GM18858 (cell line): Measurements from ENCODE around the gene COMMD9.

Source experiments
- ATAC-seq: cut with Tn5 transposase; IDR thresholded peaks from one replicate; pipeline ENCODE4 v1.9.1; 2021; ENCODE audit not compliant: unreplicated experiment

Gene COMMD9

DNA sequence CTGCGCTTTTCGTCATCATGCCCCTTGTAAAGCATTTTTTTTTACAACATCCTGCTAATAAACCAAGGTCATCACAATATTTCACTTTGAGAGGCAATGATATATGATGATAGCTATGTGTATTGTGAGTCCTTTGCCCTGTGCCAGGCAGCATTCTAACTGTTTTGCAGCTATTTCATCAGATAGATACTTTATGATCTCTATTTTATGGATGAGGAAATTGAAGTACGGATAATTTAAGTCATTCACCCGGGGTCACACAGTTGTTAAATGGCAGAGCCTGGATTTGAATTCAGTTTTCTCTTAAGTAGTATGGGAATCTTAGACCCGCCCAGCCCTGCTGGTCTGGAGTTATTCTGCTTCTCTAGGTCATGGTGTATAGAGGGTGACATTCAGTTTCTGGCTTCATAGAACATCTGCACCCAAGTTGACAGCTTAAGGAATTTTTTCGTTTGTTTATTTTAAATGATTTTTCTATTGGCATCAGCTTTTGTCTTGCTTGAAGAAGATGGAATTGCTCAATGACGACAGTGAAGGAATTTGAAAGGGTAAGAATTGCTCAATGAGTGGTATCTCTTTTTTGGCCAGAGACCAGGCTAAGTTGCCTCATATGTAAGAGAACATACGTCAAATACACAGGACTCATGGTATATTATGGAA lies 7.8 kb upstream of the COMMD9 start:
- no peak for ATAC-seq

DNA sequence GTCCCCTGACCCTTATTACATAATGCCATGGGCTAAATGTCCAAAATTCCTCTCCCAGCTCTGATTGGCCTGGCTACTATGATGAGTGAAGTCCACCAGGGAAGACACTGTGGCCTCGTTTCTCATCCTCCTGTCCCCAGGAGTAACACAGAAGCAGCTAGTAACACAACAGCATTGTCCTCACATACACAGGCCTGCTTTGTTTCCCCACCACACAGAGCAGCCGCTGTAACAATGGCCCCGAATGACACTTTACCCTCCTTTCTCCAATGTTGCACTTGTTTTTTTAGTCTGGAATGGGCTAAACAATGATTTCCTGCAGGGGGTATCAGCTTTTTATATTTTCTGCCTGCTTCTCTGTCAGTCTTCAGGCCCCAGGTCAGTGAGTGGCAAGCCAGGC lies 6.7 kb upstream of the COMMD9 start, which contains the start of gene PRR5L:
Gene PRR5L, plus strand, starts transcription at position 363 of the 400 bp plus-strand sequence. CDS start 104,834 bp downstream, outside the sequence.
- no peak for ATAC-seq

DNA sequence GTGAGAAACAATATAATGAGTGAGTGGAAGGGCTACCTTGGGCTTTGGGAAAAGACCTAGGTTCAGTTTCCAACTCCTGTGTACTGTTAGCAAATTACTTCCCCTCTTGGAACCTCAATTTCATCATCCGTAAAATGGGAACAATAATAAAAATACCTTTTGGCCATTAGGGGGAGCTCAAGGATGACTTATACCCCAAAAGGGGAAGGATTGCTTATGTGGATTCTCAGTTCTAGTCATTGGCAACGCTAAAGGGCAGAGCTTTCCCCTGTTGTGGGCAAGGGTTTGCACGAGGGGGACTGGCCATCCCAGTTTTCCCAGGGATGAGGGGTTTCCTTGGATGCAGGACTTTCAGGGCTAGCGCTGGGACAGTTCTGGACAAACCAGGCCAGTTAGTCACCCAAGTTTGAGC lies 3.1 kb upstream of the COMMD9 start:
- peak; percentile 29 for ATAC-seq

DNA sequence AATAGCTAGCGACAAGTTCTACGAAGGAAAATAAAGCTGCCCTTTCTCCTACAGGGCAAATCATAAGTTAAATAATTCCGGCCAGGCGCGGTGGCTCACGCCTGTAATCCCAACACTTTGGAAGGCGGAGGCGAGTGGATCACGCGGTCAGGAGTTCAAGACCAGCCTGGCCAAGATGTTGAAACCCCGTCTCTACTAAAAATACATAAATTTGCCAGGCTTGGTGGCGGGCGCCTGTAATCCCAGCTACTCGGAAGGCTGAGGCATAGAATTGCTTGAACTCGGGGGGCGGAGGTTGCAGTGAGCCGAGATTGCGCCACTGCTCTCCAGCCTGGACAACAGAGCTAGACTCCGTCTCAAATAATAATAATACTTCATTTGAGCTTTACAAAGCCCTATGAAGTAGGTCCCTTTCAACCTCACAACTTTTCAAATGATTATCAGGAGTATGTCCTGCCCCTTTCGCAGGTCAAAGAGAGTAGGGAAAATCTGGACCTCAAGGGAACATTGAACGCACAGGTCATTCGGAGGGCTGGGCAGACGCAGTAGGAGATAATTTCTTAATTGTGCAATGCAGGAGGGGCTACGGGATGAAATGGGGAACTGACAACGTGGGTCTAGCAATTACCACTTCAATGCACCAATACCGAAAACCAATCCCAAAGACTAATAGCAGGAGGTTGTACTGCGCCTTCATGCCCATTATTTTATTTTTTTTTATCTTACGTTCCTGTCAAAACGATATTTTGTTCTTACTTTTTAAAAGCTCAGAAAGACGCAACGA lies 590 bp downstream of the COMMD9 start:
- no peak for ATAC-seq

DNA sequence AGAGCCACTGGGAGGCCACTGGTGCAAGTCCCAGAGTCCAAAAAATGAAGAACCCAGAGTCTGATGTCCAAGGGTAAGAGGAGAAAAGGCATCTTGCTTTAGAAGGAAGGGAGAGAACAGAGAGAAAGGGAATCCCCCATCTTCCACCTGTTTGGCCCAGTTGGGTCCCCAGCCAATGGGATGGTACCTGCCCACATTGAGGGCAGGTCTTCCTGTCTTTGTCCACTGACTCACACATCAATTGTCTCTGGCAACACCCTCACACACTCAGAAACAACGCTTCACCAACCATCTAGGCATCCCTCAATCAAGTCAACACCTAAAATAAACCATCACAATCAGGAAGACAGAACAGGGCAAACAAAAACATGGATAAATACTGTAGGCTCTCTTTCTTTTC lies 6.3 kb downstream of the COMMD9 start:
- ATAC-seq, result no peak

DNA sequence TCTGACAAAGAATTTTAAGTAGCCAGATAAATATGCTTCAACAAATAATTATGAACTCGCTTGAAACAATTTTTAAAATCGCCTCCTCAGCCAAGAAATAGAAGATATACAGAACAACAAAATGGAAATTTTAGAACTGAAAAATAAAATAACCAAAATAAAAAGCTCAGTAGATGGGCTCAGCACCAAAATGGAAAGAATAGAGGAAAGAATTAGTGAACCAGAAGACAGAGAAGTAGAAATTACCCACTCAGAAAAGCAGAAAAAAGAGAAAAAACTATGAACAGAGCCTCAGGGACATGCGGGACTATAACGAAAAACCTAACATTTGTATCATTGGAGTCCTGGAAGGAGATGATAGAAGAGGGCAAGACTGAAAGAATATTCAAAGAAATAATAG lies 7.4 kb downstream of the COMMD9 start:
- no peak for ATAC-seq

DNA sequence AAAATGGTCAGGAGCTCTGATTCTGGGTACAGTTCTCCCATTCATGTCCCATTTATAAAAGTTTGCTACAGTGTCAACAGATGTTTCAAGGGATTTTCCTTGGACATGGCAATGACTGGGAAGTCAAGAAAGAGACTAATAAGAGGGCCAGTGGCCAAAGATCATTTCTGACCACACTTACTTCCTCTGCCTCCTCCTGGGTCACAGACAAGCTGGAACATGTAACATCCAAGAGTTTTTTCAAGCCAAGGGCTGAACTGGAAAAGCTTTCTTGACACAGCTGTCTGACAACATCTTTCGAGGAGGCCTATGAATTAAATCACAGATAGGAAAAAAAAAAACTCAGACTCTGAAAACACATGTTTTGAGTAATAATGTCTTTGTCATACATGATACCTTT lies 8.7 kb downstream of the COMMD9 start:
- no peak for ATAC-seq

DNA sequence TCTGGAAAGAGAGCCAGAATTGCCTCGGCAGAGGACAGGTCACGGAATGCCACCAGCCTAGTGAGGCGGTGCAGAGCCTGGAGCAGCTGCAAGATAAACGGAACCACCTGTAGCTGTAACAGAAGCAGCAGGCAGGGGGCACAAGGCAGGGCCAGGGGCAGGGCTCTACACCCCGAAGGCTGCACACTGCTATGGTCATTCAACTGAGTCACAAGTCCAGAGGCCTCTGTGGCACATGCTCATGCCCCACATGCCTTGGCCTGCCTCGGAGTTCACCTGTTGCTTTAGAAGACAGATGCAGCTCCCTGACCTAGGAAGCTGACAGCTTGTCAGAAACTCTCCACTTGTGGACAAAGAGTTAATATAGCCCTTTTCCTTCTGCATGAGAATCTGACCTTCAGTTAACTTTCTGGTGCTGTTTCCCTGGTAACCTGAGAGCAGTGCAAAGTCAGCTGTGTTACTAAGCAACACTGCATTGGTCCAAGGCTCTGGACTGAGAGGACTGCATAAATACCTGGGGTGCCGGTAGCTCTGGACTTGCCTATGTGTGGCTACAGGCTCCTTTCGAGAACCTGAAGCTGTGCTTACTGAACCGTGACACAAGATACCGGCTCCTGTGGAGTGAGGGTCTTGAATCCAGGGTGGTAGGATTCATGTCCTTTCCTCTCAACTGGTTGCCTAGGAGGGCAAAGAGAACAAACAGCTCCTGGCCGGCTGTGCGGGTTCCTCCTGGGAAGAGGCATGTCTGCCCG lies 10.5 kb downstream of the COMMD9 start:
- no peak for ATAC-seq

DNA sequence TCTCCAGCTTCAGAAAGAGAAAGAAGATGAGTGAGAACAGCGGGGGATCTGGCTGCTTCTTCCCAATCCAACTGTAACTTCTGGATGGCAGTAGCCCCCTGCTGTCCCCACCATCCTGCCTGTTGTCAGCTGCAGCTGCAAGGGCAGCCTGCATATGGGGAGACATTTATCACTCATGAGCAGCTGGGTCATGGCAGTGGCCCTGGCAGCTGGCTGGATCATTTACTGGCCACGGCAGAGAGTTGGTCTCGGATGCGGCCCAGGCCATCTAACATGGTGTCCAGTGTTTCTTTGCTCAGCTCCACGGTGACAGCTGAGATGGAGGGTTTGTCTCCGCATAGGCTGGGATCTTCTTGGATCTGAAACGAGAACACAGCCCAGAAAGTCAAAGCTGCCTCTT lies 14.8 kb downstream of the COMMD9 start:
- no peak for ATAC-seq

DNA sequence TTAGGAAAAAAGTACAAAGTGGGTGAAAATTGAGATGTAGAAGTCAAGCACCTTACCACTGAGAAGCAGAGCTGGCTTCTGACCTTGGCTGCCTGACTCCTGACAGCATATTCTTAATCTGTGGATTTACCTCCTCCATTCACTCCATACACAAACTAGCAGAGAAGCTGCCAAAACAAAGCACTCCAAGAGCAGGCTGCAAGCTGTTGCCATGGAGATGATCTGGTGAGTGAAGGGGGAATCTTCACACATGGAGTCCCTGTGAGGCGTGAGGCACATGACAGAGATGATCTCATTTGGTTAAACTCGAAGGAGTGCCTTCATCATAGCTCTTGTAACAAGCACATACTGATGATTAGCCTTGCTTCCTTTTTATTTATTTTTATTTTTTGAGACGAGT lies 16.1 kb downstream of the COMMD9 start:
- no peak for ATAC-seq

DNA sequence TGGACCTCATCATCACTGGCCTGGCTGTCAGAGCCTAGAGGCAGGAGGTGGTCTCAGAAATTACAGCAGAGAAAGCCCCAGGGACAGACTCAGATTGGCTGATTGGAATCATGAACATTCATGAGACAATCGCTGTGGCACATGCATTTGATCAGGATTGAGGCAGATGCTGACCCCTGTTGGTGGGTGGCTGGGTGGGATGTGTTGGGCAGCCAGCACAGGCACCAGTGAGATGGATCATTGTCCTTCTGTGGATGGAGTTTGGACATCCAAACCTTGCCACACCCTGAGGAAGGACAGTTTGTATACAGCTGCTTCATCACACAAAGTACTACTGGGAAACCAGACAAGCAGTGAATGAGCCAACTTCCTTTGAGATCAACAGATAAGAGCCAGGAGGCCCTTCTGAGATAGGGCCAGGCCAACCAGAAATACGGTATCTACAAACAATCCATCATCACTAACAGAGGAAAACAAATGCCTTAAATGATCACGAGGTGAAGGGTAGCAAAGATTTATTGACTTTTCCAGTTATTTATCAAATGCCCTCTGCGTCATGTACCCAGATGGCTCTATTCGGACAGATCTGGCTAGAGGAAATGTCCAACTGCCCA lies 17.3 kb downstream of the COMMD9 start:
- no peak for ATAC-seq

DNA sequence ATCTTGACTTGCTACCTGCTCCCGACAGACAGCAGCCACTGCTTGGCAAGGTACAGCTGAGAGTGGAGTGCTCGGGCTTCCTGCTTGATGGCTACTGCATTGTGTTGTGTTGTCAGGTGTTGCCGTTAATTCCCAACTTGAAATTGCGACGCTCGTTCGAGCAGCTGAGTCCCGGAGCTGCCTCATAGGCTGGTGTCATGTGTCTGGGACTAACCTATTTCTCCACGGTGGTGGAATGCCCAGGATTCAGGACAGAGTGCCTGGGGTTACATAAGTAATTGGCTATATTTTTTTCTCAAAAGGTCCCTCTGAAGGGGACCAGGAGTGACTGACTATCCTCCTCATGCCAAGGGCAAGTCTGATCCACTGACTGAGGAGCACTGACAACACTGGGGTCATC lies 18.5 kb downstream of the COMMD9 start:
- ATAC-seq, result no peak

DNA sequence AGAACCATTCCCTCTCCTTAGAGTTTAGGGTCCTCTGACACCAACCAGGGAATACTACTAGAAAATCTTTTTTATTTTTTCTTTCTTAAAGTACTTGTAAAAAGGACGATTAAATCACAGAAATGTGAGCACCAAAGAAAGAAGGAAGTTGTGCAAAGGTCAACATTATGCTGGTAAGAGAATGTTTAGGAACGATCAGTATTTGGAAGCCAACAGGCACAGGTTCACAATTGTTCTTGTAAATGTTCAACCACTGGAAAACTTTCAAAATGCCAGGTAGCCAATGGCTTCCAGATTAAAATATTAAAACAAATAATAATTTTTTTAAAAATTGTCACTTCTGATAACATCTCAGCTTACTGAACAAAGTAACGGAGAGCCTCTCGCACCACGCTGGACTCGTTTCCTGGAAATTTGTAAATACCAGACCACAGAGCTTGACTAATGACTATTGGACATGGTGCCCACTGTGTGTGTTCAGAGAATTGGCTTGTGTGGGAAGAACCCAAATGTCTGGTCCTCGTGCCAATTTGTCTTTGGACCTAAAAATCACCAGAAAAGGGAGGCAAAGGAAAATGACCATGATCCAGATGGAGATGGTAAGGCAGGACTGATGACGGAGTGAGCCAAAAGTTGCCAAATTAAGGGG lies 20.8 kb downstream of the COMMD9 start:
- ATAC-seq, result no peak

DNA sequence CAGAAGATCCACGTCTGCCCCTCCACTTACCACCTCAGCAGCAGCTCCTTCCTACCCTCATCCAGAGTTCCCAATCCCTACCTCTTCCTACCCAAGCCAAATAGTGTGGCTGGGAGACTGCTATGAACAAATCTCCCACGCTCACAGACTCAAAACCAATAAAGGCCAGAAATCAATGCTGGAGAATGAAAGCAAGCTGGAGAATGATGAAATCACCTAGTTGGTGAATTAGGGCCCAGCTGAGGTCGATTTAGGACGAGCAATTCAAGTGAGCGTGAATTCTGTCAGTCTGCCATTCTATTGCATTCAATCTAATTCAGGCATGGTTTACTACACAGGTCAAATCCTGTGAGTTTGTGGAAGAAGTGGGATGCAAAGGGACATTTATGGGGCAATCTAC lies 22.5 kb downstream of the COMMD9 start:
- no peak for ATAC-seq

DNA sequence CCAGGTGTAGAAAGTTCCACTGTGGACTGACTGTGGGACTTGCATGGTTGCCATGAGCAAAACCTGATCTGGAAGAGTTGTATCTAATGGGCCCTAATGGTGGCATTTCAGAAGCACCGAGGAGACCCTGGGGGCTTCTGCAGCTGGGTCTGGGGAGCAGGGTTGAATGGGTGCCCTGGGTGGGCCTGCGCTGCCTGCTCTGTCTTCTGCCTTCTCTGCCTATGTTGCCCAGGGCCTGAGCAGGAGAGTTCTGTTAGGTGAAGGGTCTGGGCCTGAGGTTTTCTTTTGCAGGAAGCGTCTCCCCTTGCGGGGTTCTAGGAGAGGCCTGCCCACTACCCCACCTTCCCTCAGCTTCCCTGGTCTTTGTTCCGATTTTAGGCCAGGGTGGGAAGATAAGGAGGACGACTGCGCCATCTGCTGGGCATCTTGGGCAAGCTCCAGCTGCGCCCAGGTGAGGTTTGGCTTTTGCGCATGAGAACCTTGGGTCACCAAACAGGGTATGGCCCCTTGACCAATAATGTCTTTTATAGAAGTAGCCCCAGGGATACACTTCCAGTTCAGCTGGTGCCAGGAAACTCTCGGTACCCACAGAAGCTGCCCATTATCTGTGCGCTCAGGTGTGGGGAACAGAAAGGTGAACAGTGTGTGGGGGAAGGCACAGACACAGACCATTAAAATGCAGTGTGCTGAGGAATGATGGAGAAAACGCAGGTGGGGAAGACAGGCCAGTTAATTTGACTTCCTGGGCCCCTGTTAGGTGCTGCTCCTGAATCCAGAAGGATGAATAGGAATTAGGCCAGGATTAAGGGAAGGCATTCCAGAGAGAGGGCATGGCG lies 23.2 kb downstream of the COMMD9 start:
- ATAC-seq, result peak; percentile 49

DNA sequence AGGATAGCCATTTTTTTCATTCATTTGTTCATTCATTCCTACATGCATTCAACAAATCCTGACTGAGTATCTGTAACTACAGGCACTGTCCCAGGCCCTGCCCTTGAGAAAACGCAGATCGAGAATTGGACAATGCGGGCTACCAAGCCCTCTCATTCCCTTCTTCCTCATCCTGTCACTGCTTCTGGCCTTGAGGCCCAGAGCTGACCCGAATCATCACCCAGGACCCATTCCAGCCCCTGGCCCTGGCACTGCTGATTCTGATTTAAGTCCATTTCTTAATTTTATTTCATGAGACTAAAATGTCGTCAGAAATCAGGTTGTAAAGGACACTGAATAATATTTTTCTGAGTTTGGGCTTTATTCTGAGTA lies 24.3 kb downstream of the COMMD9 start:
- ATAC-seq, result no peak

DNA sequence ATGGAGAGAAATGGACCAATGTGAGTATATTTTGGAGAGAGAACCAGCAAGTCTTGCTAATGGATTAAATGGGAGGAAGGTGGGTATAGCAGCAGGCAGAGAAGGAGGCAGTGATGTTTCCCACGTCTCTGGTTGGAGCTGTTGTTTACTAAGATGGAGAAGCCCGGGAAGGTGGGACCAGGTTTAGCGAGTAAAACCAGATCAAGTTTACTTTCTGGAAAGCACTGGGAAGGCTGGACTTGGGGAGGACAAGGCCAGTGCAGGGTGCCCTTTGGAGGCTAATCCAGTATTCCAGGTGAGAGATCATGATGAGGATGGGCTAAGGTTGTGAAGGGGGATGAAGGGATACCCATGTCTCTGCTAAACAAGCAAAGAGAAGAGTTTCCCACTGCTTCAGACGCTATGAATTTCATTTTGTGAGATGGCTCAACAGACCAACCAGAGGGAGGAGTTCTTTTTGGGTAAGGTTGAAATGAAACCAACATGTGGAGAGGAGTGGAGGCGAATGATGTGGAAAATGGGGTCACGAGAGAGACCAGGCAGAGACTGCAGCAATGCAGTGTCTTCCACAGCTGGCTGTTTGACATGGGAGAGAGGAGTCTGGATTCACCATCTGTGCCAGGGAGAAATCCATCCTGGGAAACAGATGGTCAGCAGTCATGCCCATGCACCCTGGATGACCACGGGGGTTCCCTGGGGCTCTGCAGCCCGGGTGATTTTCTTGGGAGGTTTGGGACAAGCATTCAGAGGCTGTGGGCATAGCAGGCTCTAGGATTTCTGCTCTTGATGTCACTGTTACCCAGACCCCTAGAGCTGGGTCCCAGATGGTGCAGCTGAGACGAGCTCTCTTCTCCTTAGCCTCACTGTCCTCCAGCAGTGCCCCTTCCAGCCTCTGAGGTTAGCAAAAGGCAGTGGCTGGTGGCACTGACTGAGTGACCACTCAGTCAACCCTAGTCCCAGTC lies 24.9 kb downstream of the COMMD9 start:
- no peak for ATAC-seq

DNA sequence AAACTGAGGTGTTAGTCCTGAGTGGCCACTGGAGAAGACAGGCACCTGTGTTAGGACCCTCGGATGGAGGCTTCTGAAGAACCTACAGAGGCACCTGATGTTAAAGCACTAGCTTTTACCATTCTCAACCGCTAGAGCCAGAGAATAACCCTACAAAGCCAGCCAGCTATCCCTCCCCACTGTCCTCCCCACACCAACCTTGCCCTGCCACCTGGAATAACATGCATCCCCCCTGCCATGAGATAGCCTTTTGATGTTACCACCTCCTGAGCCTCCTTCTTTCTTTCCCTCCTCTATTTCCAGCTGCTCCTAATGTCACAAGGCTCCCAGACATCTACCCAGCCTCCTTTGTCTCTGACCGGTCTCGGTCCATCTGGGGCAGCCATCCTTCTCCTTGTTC lies 28.1 kb downstream of the COMMD9 start:
- ATAC-seq, result no peak
